ENCODE measurements around the gene CLMN. TPM values are rescaled to one million over a fixed set of nuclear protein-coding genes. Genes with fewer than 3 reads are reported as not detected.

CLMN gene
- total and polyA plus RNA-seq, 2 experiments from 2014 or later: 3.2 to 5.7 TPM

DNA sequence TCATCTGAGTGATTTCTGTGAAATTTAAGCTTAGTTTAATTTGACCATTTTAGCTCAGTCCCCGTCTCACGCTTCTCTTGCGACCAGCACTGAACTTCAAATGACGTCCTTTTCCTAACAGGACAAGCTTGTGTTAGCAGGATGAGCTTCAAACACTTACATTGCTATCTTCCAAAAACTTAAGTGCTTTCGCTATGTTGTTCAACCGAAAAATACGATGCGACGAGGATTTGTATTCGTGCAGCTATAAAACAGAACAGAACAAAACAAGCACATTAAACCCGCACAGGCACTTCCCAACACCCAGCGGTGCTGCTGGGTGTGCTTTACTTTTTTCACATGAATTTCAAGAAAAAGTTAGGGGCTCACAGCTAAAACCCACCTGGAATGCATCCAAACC lies 98.2 kb downstream of the CLMN start:
- Mint-ChIP-seq H3K27me3 (ENCODE audit: insufficient read depth, low read depth, poor library complexity) (peaks cover 17% of the 10 kb centered on the region), H3K27ac (no peak overlapping the region), H3K4me3 (no peak overlapping the region)

More for the DNA sequence above, 98.2 kb downstream of the CLMN start:
- Histone ChIP-seq H3K4me2 (no peak overlapping the region), H3K4me3 (no peak overlapping the region), H3K27me3 (ENCODE audit: insufficient read depth) (no peaks in the 10 kb centered on the region), H2AFZ (no peak overlapping the region), H4K20me1 (replicated peaks; ENCODE audit: insufficient read depth) (no peaks in the 10 kb centered on the region), H3K79me2 (replicated peaks; ENCODE audit: insufficient read depth) (no peaks in the 10 kb centered on the region), H3K9me2 (ENCODE audit: insufficient read depth) (no peaks in the 10 kb centered on the region), H3K4me1 (ENCODE audit: insufficient read depth) (peaks cover 34% of the 10 kb centered on the region), H3F3A (replicated peaks; ENCODE audit: low read depth) (no peaks in the 10 kb centered on the region), H3K27ac (ENCODE audit: low read depth) (no peak overlapping the region), H3K36me3 (ENCODE audit: insufficient read depth) (no peaks in the 10 kb centered on the region)
- H3K9me3 Mint-ChIP-seq: no peaks in the 10 kb centered on the region
- no peaks in the 10 kb centered on the region for H3K36me3 Mint-ChIP-seq (ENCODE audit: low read depth)
- no peak for DNase-seq (ENCODE audit: low spot score)
- H3K4me1 Mint-ChIP-seq: peaks cover 51% of the 10 kb centered on the region
- TF ChIP-seq JUNB (IDR thresholded peaks at IDR 0.05; ENCODE audit: unreplicated experiment) (no peak), STAT1 (IDR thresholded peaks at IDR 0.05; ENCODE audit: unreplicated experiment) (no peak), ZNF331 (CRISPR knock-in tag; IDR thresholded peaks at IDR 0.05; ENCODE audit: low read depth) (no peak), POLR2AphosphoS5 (IDR thresholded peaks at IDR 0.05; ENCODE audit: low read depth) (no peak), EZH2phosphoT487 (IDR thresholded peaks at IDR 0.05; ENCODE audit: unreplicated experiment) (no peak), ZNF114 (CRISPR knock-in tag; IDR thresholded peaks at IDR 0.05) (no peak), CREB1 (CRISPR knock-in tag; IDR thresholded peaks at IDR 0.05; ENCODE audit: low read depth) (no peak), NANOG (IDR thresholded peaks at IDR 0.05; ENCODE audit: borderline replicate concordance) (no peak), EZH2 (IDR thresholded peaks at IDR 0.05; ENCODE audit: low read depth, unreplicated experiment) (no peak)
- TF ChIP-seq, protein P1, sequence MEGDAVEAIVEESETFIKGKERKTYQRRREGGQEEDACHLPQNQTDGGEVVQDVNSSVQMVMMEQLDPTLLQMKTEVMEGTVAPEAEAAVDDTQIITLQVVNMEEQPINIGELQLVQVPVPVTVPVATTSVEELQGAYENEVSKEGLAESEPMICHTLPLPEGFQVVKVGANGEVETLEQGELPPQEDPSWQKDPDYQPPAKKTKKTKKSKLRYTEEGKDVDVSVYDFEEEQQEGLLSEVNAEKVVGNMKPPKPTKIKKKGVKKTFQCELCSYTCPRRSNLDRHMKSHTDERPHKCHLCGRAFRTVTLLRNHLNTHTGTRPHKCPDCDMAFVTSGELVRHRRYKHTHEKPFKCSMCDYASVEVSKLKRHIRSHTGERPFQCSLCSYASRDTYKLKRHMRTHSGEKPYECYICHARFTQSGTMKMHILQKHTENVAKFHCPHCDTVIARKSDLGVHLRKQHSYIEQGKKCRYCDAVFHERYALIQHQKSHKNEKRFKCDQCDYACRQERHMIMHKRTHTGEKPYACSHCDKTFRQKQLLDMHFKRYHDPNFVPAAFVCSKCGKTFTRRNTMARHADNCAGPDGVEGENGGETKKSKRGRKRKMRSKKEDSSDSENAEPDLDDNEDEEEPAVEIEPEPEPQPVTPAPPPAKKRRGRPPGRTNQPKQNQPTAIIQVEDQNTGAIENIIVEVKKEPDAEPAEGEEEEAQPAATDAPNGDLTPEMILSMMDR (conservative IDR thresholded peaks at IDR 0.05; ENCODE audit: low read depth in 2 of 2): no peak
- TF ChIP-seq, protein P2, sequence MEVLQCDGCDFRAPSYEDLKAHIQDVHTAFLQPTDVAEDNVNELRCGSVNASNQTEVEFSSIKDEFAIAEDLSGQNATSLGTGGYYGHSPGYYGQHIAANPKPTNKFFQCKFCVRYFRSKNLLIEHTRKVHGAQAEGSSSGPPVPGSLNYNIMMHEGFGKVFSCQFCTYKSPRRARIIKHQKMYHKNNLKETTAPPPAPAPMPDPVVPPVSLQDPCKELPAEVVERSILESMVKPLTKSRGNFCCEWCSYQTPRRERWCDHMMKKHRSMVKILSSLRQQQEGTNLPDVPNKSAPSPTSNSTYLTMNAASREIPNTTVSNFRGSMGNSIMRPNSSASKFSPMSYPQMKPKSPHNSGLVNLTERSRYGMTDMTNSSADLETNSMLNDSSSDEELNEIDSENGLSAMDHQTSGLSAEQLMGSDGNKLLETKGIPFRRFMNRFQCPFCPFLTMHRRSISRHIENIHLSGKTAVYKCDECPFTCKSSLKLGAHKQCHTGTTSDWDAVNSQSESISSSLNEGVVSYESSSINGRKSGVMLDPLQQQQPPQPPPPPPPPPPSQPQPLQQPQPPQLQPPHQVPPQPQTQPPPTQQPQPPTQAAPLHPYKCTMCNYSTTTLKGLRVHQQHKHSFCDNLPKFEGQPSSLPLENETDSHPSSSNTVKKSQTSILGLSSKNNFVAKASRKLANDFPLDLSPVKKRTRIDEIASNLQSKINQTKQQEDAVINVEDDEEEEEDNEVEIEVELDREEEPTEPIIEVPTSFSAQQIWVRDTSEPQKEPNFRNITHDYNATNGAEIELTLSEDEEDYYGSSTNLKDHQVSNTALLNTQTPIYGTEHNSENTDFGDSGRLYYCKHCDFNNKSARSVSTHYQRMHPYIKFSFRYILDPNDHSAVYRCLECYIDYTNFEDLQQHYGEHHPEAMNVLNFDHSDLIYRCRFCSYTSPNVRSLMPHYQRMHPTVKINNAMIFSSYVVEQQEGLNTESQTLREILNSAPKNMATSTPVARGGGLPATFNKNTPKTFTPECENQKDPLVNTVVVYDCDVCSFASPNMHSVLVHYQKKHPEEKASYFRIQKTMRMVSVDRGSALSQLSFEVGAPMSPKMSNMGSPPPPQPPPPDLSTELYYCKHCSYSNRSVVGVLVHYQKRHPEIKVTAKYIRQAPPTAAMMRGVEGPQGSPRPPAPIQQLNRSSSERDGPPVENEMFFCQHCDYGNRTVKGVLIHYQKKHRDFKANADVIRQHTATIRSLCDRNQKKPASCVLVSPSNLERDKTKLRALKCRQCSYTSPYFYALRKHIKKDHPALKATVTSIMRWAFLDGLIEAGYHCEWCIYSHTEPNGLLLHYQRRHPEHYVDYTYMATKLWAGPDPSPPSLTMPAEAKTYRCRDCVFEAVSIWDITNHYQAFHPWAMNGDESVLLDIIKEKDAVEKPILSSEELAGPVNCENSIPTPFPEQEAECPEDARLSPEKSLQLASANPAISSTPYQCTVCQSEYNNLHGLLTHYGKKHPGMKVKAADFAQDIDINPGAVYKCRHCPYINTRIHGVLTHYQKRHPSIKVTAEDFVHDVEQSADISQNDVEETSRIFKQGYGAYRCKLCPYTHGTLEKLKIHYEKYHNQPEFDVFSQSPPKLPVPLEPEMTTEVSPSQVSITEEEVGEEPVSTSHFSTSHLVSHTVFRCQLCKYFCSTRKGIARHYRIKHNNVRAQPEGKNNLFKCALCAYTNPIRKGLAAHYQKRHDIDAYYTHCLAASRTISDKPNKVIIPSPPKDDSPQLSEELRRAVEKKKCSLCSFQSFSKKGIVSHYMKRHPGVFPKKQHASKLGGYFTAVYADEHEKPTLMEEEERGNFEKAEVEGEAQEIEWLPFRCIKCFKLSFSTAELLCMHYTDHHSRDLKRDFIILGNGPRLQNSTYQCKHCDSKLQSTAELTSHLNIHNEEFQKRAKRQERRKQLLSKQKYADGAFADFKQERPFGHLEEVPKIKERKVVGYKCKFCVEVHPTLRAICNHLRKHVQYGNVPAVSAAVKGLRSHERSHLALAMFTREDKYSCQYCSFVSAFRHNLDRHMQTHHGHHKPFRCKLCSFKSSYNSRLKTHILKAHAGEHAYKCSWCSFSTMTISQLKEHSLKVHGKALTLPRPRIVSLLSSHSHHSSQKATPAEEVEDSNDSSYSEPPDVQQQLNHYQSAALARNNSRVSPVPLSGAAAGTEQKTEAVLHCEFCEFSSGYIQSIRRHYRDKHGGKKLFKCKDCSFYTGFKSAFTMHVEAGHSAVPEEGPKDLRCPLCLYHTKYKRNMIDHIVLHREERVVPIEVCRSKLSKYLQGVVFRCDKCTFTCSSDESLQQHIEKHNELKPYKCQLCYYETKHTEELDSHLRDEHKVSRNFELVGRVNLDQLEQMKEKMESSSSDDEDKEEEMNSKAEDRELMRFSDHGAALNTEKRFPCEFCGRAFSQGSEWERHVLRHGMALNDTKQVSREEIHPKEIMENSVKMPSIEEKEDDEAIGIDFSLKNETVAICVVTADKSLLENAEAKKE (CRISPR knock-in tag; IDR thresholded peaks at IDR 0.05): no peak
- TF ChIP-seq, protein P3, sequence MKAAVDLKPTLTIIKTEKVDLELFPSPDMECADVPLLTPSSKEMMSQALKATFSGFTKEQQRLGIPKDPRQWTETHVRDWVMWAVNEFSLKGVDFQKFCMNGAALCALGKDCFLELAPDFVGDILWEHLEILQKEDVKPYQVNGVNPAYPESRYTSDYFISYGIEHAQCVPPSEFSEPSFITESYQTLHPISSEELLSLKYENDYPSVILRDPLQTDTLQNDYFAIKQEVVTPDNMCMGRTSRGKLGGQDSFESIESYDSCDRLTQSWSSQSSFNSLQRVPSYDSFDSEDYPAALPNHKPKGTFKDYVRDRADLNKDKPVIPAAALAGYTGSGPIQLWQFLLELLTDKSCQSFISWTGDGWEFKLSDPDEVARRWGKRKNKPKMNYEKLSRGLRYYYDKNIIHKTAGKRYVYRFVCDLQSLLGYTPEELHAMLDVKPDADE (IDR thresholded peaks at IDR 0.05): no peak
- TF ChIP-seq, protein P4, sequence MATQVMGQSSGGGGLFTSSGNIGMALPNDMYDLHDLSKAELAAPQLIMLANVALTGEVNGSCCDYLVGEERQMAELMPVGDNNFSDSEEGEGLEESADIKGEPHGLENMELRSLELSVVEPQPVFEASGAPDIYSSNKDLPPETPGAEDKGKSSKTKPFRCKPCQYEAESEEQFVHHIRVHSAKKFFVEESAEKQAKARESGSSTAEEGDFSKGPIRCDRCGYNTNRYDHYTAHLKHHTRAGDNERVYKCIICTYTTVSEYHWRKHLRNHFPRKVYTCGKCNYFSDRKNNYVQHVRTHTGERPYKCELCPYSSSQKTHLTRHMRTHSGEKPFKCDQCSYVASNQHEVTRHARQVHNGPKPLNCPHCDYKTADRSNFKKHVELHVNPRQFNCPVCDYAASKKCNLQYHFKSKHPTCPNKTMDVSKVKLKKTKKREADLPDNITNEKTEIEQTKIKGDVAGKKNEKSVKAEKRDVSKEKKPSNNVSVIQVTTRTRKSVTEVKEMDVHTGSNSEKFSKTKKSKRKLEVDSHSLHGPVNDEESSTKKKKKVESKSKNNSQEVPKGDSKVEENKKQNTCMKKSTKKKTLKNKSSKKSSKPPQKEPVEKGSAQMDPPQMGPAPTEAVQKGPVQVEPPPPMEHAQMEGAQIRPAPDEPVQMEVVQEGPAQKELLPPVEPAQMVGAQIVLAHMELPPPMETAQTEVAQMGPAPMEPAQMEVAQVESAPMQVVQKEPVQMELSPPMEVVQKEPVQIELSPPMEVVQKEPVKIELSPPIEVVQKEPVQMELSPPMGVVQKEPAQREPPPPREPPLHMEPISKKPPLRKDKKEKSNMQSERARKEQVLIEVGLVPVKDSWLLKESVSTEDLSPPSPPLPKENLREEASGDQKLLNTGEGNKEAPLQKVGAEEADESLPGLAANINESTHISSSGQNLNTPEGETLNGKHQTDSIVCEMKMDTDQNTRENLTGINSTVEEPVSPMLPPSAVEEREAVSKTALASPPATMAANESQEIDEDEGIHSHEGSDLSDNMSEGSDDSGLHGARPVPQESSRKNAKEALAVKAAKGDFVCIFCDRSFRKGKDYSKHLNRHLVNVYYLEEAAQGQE (IDR thresholded peaks at IDR 0.05; ENCODE audit: unreplicated experiment): no peak
- ATAC-seq: no peak
